HEK293T (cell line): Measurements from ENCODE around the gene TEAD3.

ENCODE experiments used
- BHLHE40 ChIP-seq: fragments of 450-650 bp; IDR thresholded peaks from 2 replicates; pipeline ENCODE4 v1.6.1; 2016; ENCODE audit warnings: mild to moderate bottlenecking, moderate library complexity, borderline replicate concordance
- CTBP1 ChIP-seq: fragments of 450-650 bp; IDR thresholded peaks from 2 replicates; pipeline ENCODE4 v1.6.1; 2016; ENCODE audit warnings: borderline replicate concordance
- ELF4 ChIP-seq: fragments of 450-650 bp; IDR thresholded peaks from 2 replicates; pipeline ENCODE4 v1.6.1; 2017; ENCODE audit warnings: antibody characterized with exemption
- FOXM1 ChIP-seq: fragments of 450-650 bp; IDR thresholded peaks from 2 replicates; pipeline ENCODE4 v1.6.1; 2017; ENCODE audit warnings: mild to moderate bottlenecking, borderline replicate concordance
- HDGF ChIP-seq: fragments of 450-650 bp; IDR thresholded peaks from 2 replicates; pipeline ENCODE4 v1.6.1; 2017; ENCODE audit warnings: antibody characterized with exemption, borderline replicate concordance
- L3MBTL2 ChIP-seq: fragments of 450-650 bp; conservative IDR thresholded peaks from 2 replicates; pipeline ENCODE4 v1.6.1; 2016; ENCODE audit warnings: mild to moderate bottlenecking
- LEF1 ChIP-seq: fragments of 450-650 bp; IDR thresholded peaks from 2 replicates; pipeline ENCODE4 v1.6.1; 2017; ENCODE audit warnings: mild to moderate bottlenecking, borderline replicate concordance
- PKNOX1 ChIP-seq: fragments of 450-650 bp; IDR thresholded peaks from 2 replicates; pipeline ENCODE4 v1.6.1; 2016
- SP1 ChIP-seq: fragments of 450-650 bp; IDR thresholded peaks from 2 replicates; pipeline ENCODE4 v1.6.1; 2017

DNA sequence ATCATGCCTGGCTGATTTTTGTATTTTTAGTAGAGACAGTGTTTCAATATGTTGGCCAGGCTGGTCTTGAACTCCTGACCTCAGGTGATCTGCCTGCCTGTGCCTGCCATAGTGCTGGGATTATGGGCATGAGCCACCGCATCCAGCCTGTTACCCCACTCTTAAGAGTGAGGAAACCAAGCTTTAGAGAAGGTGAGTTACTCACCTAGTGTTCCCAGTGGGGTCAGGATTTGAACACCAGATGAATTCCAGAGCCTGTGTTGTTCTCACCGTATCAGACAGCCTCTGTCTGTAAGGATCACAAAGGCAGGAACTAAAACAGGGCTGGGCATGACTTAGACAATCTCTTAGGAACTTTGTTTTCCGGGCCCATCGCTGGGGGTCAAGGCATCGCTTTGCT, 54.2 kb downstream of the TEAD3 start:
- TF ChIP-seq SP1: no peak
- no peak for TF ChIP-seq PKNOX1
- TF ChIP-seq ELF4: no peak
- TF ChIP-seq FOXM1: no peak
- TF ChIP-seq BHLHE40: no peak
- no peak for TF ChIP-seq LEF1
- TF ChIP-seq CTBP1: no peak
- TF ChIP-seq HDGF: no peak
- no peak for TF ChIP-seq L3MBTL2
